H9 (cell line): ENCODE measurements around the gene LRP2. TPM values are rescaled to one million over a fixed set of nuclear protein-coding genes. Genes with fewer than 3 reads are reported as not detected.

Source experiments
- DNase-seq: peaks from one replicate; pipeline ENCODE4 v3.0.0-alpha.2; 2017
- H2AFZ ChIP-seq: one replicate; pipeline ENCODE4 v1.6.1; 2013; ENCODE audit warnings: mild to moderate bottlenecking, low read length, control low read depth, moderate library complexity
- H2AK5ac ChIP-seq: 2 replicates; pipeline ENCODE4 v1.6.1; 2013; ENCODE audit warnings: low read length, control low read depth, mixed read lengths; ENCODE audit not compliant: insufficient read length
- H2BK120ac ChIP-seq: one replicate; pipeline ENCODE4 v1.6.1; 2013; ENCODE audit warnings: low read depth, mild to moderate bottlenecking, low read length, control low read depth, inconsistent platforms; ENCODE audit not compliant: poor library complexity, severe bottlenecking
- H2BK12ac ChIP-seq: 2 replicates; pipeline ENCODE4 v1.6.1; 2013; ENCODE audit warnings: low read length, control low read depth, mixed read lengths, low read depth; ENCODE audit not compliant: insufficient read length
- H2BK15ac ChIP-seq: 2 replicates; pipeline ENCODE4 v1.6.1; 2013; ENCODE audit warnings: low read depth, low read length, control low read depth
- H2BK20ac ChIP-seq: one replicate; pipeline ENCODE4 v1.6.1; 2013; ENCODE audit warnings: low read depth, mild to moderate bottlenecking, low read length, control low read depth, inconsistent platforms; ENCODE audit not compliant: poor library complexity, severe bottlenecking
- H2BK5ac ChIP-seq: 2 replicates; pipeline ENCODE4 v1.6.1; 2013; ENCODE audit warnings: low read length, control low read depth, mixed read lengths; ENCODE audit not compliant: insufficient read length
- H3K14ac ChIP-seq: 2 replicates; pipeline ENCODE4 v1.6.1; 2013; ENCODE audit warnings: low read length, control low read depth; ENCODE audit not compliant: insufficient read depth
- H3K18ac ChIP-seq: 2 replicates; pipeline ENCODE4 v1.6.1; 2013; ENCODE audit warnings: low read depth, mild to moderate bottlenecking, mixed read lengths, low read length, control low read depth; ENCODE audit not compliant: insufficient read length
- H3K23ac ChIP-seq: 2 replicates; pipeline ENCODE4 v1.6.1; 2013; ENCODE audit warnings: low read length, control low read depth, mixed read lengths, low read depth; ENCODE audit not compliant: insufficient read length
- H3K23me2 ChIP-seq: 2 replicates; pipeline ENCODE4 v1.6.1; 2013; ENCODE audit warnings: low read depth, mild to moderate bottlenecking, mixed read lengths, low read length, control low read depth; ENCODE audit not compliant: insufficient read length, poor library complexity, severe bottlenecking
- H3K27ac ChIP-seq: 2 replicates; pipeline ENCODE4 v1.5.1; 2013; ENCODE audit warnings: low read length, control low read depth, mixed read lengths, low read depth; ENCODE audit not compliant: insufficient read length
- H3K27me3 ChIP-seq: 2 replicates; pipeline ENCODE4 v1.6.1; 2013; ENCODE audit warnings: low read length, control low read depth, inconsistent platforms; ENCODE audit not compliant: insufficient read depth
- H3K4ac ChIP-seq: 2 replicates; pipeline ENCODE4 v1.6.1; 2013; ENCODE audit warnings: low read depth, mild to moderate bottlenecking, control low read depth, inconsistent platforms, low read length, moderate library complexity
- H3K4me1 ChIP-seq: 2 replicates; pipeline ENCODE4 v1.6.1; 2013; ENCODE audit warnings: low read length, control low read depth, inconsistent platforms; ENCODE audit not compliant: insufficient read depth
- H3K4me2 ChIP-seq: 2 replicates; pipeline ENCODE4 v1.6.1; 2013; ENCODE audit warnings: low read length, control low read depth, mixed read lengths; ENCODE audit not compliant: insufficient read length, insufficient read depth
- H3K56ac ChIP-seq: 2 replicates; pipeline ENCODE4 v1.6.1; 2013; ENCODE audit warnings: low read depth, mild to moderate bottlenecking, mixed read lengths, low read length, control low read depth; ENCODE audit not compliant: insufficient read length
- H3K79me1 ChIP-seq: 2 replicates; pipeline ENCODE4 v1.6.1; 2013; ENCODE audit warnings: low read depth, mild to moderate bottlenecking, moderate library complexity, low read length, control low read depth, inconsistent platforms; ENCODE audit not compliant: insufficient read depth, poor library complexity, severe bottlenecking
- H3K79me2 ChIP-seq: 2 replicates; pipeline ENCODE4 v1.6.1; 2013; ENCODE audit warnings: low read length, control low read depth, inconsistent platforms; ENCODE audit not compliant: insufficient read depth
- H3K9ac ChIP-seq: 2 replicates; pipeline ENCODE4 v1.6.1; 2013; ENCODE audit warnings: low read length, control low read depth, mixed read lengths; ENCODE audit not compliant: insufficient read length; ENCODE audit errors: extremely low read depth
- H3K9me3 ChIP-seq: one replicate; pipeline ENCODE4 v1.6.1; 2013; ENCODE audit warnings: low read depth, low read length, inconsistent platforms; ENCODE audit not compliant: control insufficient read depth
- H3T11ph ChIP-seq: one replicate; pipeline ENCODE4 v1.6.1; 2013; ENCODE audit warnings: mild to moderate bottlenecking, low read length, control low read depth, inconsistent platforms
- H4K20me1 ChIP-seq: one replicate; pipeline ENCODE4 v1.6.1; 2013; ENCODE audit not compliant: control insufficient read depth, insufficient read length, insufficient read depth
- H4K5ac ChIP-seq: 2 replicates; pipeline ENCODE4 v1.6.1; 2013; ENCODE audit warnings: low read depth, mild to moderate bottlenecking, mixed read lengths, low read length, control low read depth; ENCODE audit not compliant: insufficient read length
- H4K8ac ChIP-seq: replicated peaks from 2 replicates; pipeline ENCODE4 v1.6.1; 2013; ENCODE audit warnings: low read length, control low read depth, mixed read lengths, low read depth; ENCODE audit not compliant: insufficient read length
- H4K91ac ChIP-seq: 2 replicates; pipeline ENCODE4 v1.6.1; 2013; ENCODE audit warnings: low read depth, mild to moderate bottlenecking, moderate library complexity, mixed read lengths, low read length, control low read depth; ENCODE audit not compliant: insufficient read length
- H3K27ac Mint-ChIP-seq, 3 experiments: 2 replicates in 2 of 3; 3 replicates in 1 of 3; pipeline ENCODE4 v1.8.0; 2020 to 2021; ENCODE audit warnings: mixed read lengths in 3 of 3, mild to moderate bottlenecking in 1 of 3, moderate library complexity in 1 of 3
- H3K27me3 Mint-ChIP-seq: 2 replicates; pipeline ENCODE4 v1.8.0; 2021; ENCODE audit warnings: low read depth, mild to moderate bottlenecking, moderate library complexity, mixed read lengths
- H3K36me3 Mint-ChIP-seq, 3 experiments: 2 replicates in 2 of 3; 3 replicates in 1 of 3; pipeline ENCODE4 v1.8.0; 2020 to 2021; ENCODE audit warnings: low read depth in 3 of 3, mixed read lengths in 3 of 3; ENCODE audit not compliant: insufficient read depth in 1 of 3
- H3K4me1 Mint-ChIP-seq, 2 experiments: 2 replicates each; pipeline ENCODE4 v1.8.0; 2020; ENCODE audit warnings: mixed read lengths in 2 of 2
- H3K4me3 Mint-ChIP-seq, 2 experiments: 2 replicates in 1 of 2; 3 replicates in 1 of 2; pipeline ENCODE4 v1.8.0; 2020 to 2021; ENCODE audit warnings: mild to moderate bottlenecking in 2 of 2, mixed read lengths in 2 of 2, moderate library complexity in 1 of 2
- H3K9me3 Mint-ChIP-seq, 2 experiments: 2 replicates in 1 of 2; 3 replicates in 1 of 2; pipeline ENCODE4 v1.8.0; 2020; ENCODE audit warnings: mild to moderate bottlenecking in 2 of 2, mixed read lengths in 2 of 2, moderate library complexity in 1 of 2
- CTCF ChIP-seq: fragments of 200-600 bp; sonication (generic); conservative IDR thresholded peaks from 3 replicates; pipeline ENCODE4 v1.8.0; 2021; ENCODE audit warnings: antibody characterized with exemption, mild to moderate bottlenecking
- WGBS: extraction: QIAGEN DNeasy Blood & Tissue Kit; methylation state at CpG from one replicate; pipeline ENCODE4 v1.1.7; 2013; ENCODE audit warnings: missing lambda C conversion rate, low lambda C conversion rate, mixed read lengths; ENCODE audit not compliant: insufficient read length; ENCODE audit errors: extremely low coverage; 5-methylcytosine and 5-hydroxymethylcytosine counted together
- total RNA-seq: library from RNA; stranded (reverse); gene quantifications from 2 replicates; pipeline ENCODE4 v1.2.1, GENCODE V29; 2021

LRP2 gene
- total RNA-seq, 1 experiment from 2014 or later: 1.4 TPM

- Histone ChIP-seq H3K18ac (no peak overlapping the region), H2AFZ (no peak overlapping the region), H4K91ac (no peak overlapping the region), H2BK120ac (no peak overlapping the region), H3K56ac (no peak overlapping the region), H4K5ac (no peak overlapping the region), H2BK15ac (no peak overlapping the region), H3K23ac (no peak overlapping the region), H2AK5ac (no peak overlapping the region), H3K9ac (no peak overlapping the region), H4K20me1 (no peaks in the 10 kb centered on the region), H3K4me2 (no peak overlapping the region), H3K79me2 (no peaks in the 10 kb centered on the region), H2BK12ac (no peak overlapping the region), H3K14ac (no peak overlapping the region), H4K8ac (no peak overlapping the region), H3K4me1 (no peaks in the 10 kb centered on the region), H3K27ac (no peak overlapping the region), H3K23me2 (no peaks in the 10 kb centered on the region), H2BK20ac (no peak overlapping the region), H3T11ph (no peak overlapping the region), H2BK5ac (no peak overlapping the region), H3K9me3 (no peaks in the 10 kb centered on the region), H3K79me1 (no peaks in the 10 kb centered on the region), H3K27me3 (no peaks in the 10 kb centered on the region), H3K4ac (no peak overlapping the region)
- Mint-ChIP-seq H3K27ac (no peak overlapping the region), H3K4me3 (no peak overlapping the region), H3K36me3 (no peaks in the 10 kb centered on the region), H3K4me1 (peaks cover 13% of the 10 kb centered on the region in 2 experiments), H3K27me3 (no peaks in the 10 kb centered on the region), H3K9me3 (no peaks in the 10 kb centered on the region)
- TF ChIP-seq CTCF: no peak
- no CpG with 5 or more reads among the region's 5 CpGs for WGBS
- no peak for DNase-seq
Observed at GRCh38 chr2:169259402-169259801, 102.9 kb downstream of the LRP2 start.
